Measurements from ENCODE around the gene JMJD1C.

DNA sequence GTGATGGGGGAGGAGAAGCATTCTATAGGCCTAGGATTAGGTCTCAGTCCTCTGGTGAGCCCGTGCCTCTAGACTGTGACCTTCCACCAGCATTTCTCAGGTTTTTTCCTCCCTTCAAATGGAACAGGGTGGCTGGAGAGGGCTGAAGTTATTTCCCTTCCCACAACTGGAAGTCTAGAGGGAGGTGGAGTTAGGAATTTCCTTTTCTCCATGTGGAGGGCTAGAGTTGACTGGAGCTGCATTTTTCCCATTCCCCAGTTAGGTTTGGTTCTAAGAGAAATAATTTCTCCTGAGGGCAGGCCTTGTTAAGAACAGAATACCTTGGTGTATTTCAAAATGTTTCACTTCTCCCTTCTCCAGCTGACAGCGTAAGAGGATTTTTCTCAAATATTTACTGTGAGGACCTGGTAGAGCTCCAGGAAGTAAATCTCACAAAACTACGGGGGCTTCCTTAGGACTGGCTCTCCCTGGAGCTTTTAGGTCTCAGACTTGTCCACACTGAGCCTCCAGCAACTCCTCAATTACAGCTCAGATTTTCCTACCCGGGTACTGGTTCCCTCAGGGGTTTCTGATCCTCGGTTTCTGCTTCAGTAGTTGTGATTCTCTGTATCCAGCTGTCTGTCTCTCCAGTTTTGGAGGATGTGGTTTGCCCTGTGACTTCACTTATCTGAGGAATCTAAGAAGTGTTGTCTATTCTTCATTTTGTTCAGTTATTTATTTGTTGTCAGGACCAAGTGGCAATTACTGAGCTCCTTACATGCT, 49.4 kb upstream of the JMJD1C start:
- no peak for TF ChIP-seq CTCF (IDR thresholded peaks at IDR 0.05)
- TF ChIP-seq POLR2A (IDR thresholded peaks at IDR 0.05), result no peak
